Lung microvascular endothelial cell (primary cell): ENCODE results near the gene MYO1D. TPM values are rescaled to one million over a fixed set of nuclear protein-coding genes. Genes with fewer than 3 reads are reported as not detected.

Experiments used
- DNase-seq, 2 donors: peaks; one replicate each; pipeline versions ENCODE4 v3.0.0 to v3.0.0-alpha.2; 2010; ENCODE audit warnings: low read depth in 2 of 2
- total RNA-seq: library from RNA; depleted of rRNA; stranded (reverse); fragments of >200 nt; gene quantifications from 2 replicates; pipeline ENCODE4 v1.2.1, GENCODE V29; 2014

MYO1D gene
- total RNA-seq, 1 donor from 2014 or later, result 56.3 TPM

- DNase-seq, result peak in 1 of 2 donors; percentile 29
Observed at GRCh38 chr17:32514606-32515005, 362.3 kb downstream of the MYO1D start.

- DNase-seq, result no peak
Observed at GRCh38 chr17:32513579-32513978, 363.3 kb downstream of the MYO1D start.

- DNase-seq, result no peak
Observed at GRCh38 chr17:32512328-32512727, 364.6 kb downstream of the MYO1D start.

- no peak for DNase-seq
Observed at GRCh38 chr17:32510466-32510865, 366.5 kb downstream of the MYO1D start.

- no peak for DNase-seq
Observed at GRCh38 chr17:32508926-32509325, 368.0 kb downstream of the MYO1D start.

- no peak for DNase-seq
Observed at GRCh38 chr17:32504166-32504990, 372.5 kb downstream of the MYO1D start.

- peak in 1 of 2 donors; percentile 43 for DNase-seq
Observed at GRCh38 chr17:32503251-32504165, 373.4 kb downstream of the MYO1D start.

- no peak for DNase-seq
Observed at GRCh38 chr17:32502710-32503109, 374.2 kb downstream of the MYO1D start.

- DNase-seq, result no peak
Observed at GRCh38 chr17:32502013-32502412, 374.9 kb downstream of the MYO1D start.

- no peak for DNase-seq
Observed at GRCh38 chr17:32498391-32498790, 378.5 kb downstream of the MYO1D start.

- DNase-seq, result peak; percentile 25 to 36
Observed at GRCh38 chr17:32497431-32498205, 379.3 kb downstream of the MYO1D start.

- DNase-seq, result no peak
Observed at GRCh38 chr17:32496395-32497073, 380.4 kb downstream of the MYO1D start.

GRCh38 chr17:32495359-32496231, 381.3 kb downstream of the MYO1D start:
- peak in 1 of 2 donors; percentile 72 for DNase-seq

- no peak for DNase-seq
Observed at GRCh38 chr17:32494621-32495358, 382.1 kb downstream of the MYO1D start.

- no peak for DNase-seq
Observed at GRCh38 chr17:32493976-32494513, 382.9 kb downstream of the MYO1D start.

- DNase-seq, result no peak
Observed at GRCh38 chr17:32493571-32493970, 383.4 kb downstream of the MYO1D start.

- DNase-seq, result no peak
Observed at GRCh38 chr17:32492648-32493289, 384.2 kb downstream of the MYO1D start.

GRCh38 chr17:32492264-32492589, 384.7 kb downstream of the MYO1D start:
- DNase-seq, result no peak
